ENCODE results near the gene RECQL5.
"Not testable (repeated sequence)": the region's sequence is repeated elsewhere in the genome, so short reads cannot be mapped to it uniquely, and the experiment has no call there.

RECQL5 gene

DNA sequence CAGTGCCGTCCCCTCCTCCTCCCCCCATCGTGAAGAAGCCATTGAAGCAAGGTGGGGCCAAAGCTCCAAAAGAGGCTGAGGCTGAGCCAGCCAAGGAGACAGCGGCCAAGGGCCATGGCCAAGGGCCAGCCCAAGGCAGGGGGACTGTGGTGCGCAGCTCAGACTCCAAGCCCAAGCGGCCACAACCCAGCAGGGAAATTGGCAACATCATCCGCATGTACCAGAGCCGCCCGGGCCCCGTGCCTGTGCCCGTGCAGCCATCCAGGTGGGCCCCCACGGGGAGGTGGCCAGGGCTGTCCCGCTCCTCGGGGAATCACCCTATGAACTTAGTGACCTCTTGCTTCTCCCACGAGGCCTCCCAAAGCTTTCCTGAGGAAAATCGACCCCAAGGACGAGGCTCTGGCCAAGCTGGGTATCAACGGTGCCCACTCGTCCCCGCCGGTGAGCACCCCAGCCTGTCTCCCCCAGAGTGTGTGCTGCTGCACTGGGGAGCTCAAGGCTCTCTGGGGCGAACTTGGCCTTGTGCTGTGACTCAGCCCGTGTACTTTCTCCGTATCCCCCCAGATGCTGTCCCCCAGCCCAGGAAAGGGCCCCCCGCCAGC lies 50.3 kb downstream of the RECQL5 start:
- DNase-seq (ENCODE audit: low spot score), result no peak

DNA sequence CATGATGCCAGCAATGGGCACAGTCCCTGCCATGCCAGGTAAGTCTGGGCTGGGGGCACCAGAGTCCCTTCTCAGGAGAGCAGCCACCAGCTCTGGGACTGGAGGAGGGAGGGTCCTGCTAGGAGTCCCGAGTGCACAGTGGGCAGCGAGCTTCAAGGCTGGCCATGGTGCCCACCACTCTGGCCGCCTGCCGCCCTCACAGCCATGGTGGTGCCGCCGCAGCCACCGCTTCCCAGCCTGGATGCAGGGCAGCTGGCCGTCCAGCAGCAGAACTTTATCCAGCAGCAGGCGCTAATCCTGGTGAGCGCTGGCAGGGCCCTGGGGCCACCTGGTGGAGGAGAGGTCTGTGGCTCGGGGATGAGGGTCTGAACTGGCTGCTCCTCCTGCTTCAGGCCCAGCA lies 51.7 kb downstream of the RECQL5 start:
- no peak for DNase-seq (ENCODE audit: low spot score)

DNA sequence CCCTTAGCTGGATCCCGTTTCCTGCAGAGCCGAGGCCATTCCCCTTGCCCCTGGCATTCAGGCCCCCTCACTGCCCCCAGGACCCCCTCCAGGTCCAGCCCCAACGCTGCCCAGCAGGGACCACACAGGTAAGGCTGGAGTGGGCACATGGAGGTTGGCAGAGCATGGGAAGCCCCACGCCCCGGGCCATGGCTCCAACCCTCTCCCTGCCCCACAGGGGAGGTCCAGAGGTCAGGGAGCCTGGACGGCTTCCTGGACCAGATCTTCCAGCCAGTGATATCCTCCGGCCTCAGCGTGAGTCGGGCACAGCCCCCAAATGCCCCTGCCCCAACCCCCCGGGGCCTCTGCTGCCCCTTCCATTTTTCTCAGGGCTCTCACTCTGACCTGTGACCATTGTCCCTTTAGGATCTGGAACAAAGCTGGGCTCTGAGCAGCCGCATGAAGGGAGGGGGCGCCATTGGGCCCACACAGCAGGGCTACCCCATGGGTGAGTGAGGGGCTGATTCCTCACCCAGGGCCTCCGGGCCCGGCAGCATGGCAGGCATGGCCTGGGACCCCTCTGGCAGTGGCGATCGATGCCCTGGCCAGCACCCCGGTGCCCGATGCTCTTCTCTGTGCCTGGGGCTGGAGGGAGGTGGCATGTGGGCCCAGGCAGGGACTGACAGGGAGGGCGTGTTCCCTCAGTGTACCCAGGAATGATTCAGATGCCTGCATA lies 52.2 kb downstream of the RECQL5 start:
- no peak for DNase-seq (ENCODE audit: low spot score)

GRCh38 chr17:75614006-75614405 lies 52.9 kb downstream of the RECQL5 start:
- no peak for DNase-seq (ENCODE audit: low spot score)

DNA sequence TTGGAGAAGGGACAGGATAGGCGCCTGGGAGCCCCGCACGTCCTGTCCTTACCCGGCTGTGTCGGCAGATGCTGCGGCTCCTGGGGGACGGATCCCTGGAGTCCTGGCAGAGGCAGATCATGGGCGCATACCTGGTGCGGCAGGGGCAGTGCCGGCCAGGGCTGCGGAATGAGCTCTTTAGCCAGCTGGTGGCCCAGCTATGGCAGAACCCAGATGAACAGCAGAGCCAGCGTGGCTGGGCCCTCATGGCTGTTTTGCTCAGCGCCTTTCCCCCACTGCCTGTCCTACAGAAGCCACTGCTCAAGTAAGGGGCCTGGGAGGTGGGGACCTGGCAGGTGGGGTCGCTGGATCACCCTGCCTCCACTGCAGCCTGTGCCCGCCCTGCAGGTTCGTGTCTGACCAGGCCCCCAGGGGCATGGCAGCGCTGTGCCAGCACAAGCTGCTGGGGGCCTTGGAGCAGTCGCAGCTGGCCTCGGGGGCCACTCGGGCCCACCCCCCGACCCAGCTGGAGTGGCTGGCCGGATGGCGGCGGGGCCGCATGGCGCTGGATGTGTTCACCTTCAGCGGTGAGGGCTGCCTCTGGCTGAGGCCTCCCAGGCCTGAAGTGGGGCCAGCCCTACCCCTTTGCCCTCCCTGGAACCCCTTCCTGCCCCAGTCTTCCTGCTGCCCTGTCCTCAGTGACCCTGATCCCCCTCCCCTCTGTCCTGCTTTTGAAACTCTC lies 53.9 kb downstream of the RECQL5 start:
- DNase-seq (ENCODE audit: low spot score), result no peak

DNA sequence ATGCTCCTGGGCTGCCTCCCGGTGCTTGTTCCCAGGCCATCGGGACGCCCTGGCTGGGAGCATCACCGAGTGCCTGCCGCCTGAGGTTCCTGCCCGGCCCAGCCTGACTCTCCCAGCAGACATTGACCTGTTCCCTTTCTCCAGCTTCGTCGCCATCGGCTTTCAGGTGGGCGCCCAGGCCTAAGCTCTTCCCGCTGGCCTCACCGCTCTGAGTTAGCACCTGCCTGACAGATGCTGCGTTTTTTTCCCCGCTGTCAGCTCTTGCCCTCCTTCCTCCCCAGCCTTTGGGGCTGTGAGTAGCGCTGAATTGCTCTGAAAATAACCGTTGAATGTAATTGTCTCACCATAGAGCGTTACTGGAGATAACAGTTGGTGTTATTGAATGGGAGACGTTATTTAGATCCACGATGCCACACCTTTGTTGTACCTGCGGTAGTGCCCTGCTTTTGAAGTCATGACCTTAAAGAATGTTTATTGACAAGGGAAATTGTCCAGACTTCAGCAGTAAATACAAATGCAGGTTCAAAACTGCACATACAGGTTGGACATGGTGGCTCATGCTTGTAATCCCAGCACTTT lies 55.0 kb downstream of the RECQL5 start:
- no peak for DNase-seq (ENCODE audit: low spot score)

DNA sequence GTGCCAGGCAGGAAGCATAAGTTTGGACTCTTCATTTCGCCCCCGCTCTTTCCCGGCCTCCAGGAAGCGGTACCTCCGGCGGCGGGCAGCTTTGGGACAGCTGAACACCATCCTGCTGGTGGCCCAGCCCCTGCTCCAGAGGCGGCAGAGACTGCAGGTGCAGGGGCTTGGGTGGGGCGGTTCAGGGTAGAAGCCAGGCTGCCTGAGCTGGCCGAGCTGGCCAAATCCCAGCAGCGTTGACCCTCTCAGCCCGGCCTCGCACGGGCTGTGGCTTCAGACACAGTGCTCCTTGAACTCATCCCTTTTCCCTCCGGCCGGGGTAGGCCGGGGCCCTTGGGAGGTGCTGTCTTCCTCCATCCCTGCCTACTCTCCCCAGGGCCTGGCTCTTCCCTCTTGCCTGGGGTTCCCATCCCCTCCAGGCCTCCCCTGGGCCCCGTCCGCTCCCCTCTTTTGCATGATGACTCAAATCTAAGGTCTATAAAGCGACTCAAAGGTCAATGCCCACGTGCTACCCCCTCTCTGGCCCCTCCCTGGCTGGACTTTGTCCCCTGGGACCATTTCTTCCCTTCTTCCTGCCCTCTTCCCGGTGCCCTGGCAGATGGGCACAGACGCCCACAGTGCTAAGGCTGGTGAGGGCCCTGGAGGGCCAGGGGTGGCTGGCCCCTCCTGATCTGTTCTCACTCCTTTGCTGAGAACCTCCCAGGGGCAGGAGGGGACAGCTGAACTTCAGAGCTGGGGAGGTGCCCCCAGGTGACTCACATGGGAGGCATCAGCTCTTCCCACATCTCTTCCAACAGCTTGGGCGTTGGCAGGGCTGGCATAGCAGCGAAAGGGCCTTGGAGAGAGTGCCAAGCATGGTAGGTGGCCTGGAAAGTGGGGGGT lies 56.6 kb downstream of the RECQL5 start:
- no peak for DNase-seq (ENCODE audit: low spot score)

DNA sequence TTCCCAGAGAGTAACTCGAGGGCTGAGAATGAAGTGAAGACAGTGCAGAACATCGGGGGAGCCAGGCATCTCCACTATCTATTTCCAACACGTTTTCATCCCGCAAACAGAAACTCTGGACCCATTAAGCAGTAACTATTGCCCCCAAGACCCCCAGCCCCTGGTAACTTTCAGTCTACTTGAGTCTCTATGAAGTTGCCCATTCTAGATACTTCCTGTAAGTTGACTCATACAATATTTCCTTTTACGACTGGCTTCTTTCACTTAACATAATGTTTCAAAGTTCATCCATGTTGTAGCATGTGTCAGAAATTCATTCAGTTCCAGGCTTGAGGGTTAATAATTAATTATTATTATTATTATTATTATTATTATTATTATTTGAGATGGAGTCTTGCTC lies 59.9 kb downstream of the RECQL5 start:
- no peak for DNase-seq (ENCODE audit: low spot score)

- DNase-seq (ENCODE audit: low spot score), result no peak
Observed at GRCh38 chr17:75605790-75606189, 61.2 kb downstream of the RECQL5 start.

GRCh38 chr17:75604034-75604695 lies 62.8 kb downstream of the RECQL5 start:
- no peak for DNase-seq (ENCODE audit: low spot score)

DNA sequence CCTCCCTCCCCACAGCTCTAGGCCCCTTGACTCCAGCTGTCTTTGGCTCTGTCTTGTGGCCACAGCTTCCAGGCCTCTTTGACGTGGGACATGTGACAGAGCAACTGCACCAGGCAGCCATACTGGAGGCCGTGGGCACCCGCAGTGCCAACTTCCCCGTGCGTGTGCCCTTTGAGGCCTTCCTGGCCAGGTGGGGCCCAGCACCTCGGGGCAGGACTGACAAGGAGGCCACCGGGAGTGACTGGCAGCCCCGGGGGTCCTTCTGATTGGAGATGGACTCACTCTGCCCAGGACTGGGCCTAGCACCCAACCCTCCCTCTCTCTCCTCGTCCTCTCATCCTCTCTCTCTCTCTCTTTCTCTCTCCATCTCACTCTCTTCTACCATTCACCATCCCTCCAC lies 63.8 kb downstream of the RECQL5 start:
- no peak for DNase-seq (ENCODE audit: low spot score)

- DNase-seq (ENCODE audit: low spot score), result no peak
Observed at GRCh38 chr17:75602644-75603043, 64.3 kb downstream of the RECQL5 start.

DNA sequence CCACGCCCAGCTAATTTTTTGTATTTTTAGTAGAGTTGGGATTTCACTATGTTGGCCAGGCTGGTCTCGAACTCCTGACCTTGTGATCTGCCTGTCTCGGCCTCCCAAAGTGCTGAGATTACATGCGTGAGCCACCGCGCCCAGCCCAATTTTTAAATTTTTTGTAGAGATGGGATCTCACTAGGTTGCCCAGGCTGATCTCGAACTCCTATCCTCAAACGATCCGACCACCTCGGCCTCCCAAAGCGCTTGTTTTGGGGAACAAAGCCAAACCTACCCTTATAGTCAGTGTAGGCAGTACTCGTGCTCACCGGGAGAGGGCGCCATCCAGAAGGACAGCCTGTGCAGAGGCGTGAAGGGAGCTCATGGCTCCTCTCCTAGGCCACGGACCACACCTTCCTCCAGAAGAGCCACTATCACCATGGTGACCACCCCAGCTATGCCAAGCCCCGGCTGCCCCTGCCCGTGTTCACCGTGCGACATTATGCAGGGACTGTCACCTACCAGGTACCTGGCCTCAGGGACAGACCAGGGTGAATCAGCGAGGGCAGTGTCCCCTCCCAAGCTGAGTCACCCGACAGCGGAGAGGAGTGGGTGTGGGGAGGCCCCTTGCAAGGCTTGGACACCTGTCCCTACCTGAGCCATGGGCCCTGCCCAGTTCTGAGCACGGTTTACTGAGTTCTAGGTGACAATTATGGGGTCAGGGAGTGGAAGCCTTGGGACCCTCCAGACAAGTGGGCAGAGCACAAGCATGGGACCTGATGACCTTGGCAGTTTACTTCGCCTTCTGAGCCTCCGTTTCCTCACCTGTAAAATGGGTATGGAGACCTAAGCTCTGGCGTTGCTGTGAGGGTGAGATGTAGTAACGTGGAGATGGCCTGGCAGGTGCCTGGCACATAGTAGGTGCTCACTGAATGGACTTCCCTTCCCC lies 65.6 kb downstream of the RECQL5 start:
- DNase-seq (ENCODE audit: low spot score), result peak; percentile 72

- DNase-seq (ENCODE audit: low spot score), result no peak
Observed at GRCh38 chr17:75596320-75597087, 70.5 kb downstream of the RECQL5 start.

DNA sequence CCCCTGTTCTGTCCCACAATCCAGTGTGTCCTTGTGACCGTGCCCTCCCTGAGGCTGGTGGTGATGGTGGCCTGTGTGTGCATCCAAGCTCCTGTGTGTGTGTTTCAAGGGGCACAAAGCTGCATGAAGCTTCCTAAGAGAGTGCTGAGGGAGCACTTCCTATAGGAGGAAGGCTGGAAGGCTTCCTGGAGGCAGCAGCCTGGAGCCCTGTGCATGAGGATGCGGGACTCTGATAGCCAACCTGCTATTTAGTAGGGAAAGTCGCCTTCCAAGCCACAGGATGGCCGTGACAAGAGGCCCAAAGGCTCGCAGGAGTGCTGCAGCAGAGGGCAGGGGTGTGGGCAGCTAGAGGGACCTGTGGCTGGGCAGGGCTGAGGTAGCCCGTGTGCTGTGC lies 71.0 kb downstream of the RECQL5 start:
- DNase-seq (ENCODE audit: low spot score), result no peak

DNA sequence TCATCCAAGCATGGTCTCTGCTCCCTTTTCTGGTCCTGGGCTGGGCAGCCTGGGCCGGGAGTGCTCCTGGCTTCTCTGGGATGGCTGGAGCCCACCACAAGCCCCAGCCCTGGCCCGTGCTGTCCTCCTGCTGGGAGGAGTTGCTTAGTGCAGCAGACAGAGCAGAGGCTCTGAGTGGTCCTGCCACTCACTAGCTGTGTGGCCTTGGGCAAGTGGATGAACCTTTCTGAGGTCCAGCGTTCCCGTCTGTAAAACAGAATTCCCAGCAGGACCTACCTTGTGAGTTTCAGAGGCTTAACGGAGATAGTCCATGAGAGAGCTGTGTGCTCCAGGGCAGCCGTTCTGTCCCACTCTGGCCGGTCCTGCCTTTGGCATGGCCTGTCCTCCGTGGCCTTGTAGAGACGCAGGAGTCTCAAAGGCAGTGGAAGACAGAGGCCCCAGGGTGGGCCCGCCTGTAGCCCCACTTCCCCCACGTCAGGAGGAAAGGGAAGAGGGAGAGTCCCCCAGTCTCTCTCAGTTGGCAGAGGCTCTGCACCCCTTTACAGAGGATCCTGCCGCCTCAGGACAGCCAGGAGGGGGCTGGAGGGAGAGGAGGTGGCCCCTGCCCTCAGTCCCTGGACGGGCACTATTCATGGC lies 71.6 kb downstream of the RECQL5 start:
- DNase-seq (ENCODE audit: low spot score), result no peak

DNA sequence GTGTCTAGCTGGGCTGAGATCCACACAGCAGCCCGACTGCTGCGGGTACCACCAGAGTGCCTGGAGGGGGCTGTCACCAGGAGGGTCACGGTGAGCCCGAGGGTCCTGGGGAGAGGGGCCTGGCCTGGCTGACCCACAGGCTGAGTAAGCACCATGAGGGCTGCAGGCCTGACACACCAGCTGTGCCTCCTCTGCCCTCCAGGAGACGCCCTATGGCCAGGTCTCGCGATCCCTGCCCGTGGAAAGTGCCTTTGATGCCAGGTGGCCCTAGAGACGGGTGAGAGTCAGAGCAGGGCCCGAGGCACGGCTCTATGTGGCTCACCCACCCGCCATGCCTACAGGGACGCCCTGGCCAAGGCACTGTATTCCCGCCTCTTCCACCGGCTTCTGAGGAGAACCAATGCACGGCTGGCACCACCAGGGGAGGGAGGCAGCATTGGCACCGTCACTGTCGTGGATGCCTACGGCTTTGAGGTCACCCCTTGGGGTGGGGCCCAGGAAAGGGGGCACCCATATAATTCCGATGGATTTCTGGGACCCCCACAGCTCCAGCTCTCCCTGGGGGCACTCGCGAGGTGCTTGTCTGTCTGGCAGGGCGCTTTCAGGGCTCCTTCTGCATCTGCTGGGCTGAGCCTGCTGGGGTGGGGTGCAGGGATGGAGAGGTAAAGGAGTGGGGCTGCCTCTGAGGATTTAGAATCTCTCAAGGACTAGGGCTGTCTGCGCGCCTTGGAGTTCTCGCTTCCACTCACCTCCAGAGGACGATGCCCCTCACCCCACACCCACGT lies 72.3 kb downstream of the RECQL5 start:
- no peak for DNase-seq (ENCODE audit: low spot score)

- not testable (repeated sequence) for DNase-seq (ENCODE audit: low spot score)
Observed at GRCh38 chr17:75593430-75593829, 73.5 kb downstream of the RECQL5 start.
